ENCODE measurements around the gene KRTAP9-2. TPM values are rescaled to one million over a fixed set of nuclear protein-coding genes. Genes with fewer than 3 reads are reported as not detected.
"Not testable (repeated sequence)": the region's sequence is repeated elsewhere in the genome, so short reads cannot be mapped to it uniquely, and the experiment has no call there.

The KRTAP9-2 gene
- polyA plus RNA-seq, 1 experiment: not detected

DNA sequence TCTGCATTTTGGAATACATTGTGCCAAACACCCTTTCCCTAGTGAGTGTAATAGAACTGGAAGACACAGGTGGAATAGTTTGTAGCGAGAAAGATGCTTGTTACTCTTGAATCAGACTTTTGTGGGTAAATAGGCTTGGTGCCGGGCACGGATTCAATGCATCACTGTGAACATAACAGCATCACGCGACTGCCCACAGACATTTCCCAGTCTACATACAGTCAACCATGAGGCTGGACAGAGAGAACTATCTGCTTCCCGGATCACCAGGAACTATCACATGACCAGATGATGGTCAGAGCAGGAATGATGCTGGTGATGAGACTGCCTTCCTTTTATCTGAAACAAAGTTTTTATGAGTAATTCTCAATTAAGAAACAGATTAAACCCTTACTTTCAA lies 397 bp upstream of the KRTAP9-2 start:
- Histone ChIP-seq H3K36me3 (ENCODE audit: control insufficient read depth, insufficient read depth, low read length) (no peaks in the 10 kb centered on the region), H3K27me3 (ENCODE audit: control insufficient read depth, insufficient read depth, low read length) (no peaks in the 10 kb centered on the region; the same call in 1 of the 2 replicates), H3K4me3 (ENCODE audit: low read depth, low read length) (no peak overlapping the region)
- no peak for DNase-seq (ENCODE audit: low read depth)
- TF ChIP-seq, protein P1, sequence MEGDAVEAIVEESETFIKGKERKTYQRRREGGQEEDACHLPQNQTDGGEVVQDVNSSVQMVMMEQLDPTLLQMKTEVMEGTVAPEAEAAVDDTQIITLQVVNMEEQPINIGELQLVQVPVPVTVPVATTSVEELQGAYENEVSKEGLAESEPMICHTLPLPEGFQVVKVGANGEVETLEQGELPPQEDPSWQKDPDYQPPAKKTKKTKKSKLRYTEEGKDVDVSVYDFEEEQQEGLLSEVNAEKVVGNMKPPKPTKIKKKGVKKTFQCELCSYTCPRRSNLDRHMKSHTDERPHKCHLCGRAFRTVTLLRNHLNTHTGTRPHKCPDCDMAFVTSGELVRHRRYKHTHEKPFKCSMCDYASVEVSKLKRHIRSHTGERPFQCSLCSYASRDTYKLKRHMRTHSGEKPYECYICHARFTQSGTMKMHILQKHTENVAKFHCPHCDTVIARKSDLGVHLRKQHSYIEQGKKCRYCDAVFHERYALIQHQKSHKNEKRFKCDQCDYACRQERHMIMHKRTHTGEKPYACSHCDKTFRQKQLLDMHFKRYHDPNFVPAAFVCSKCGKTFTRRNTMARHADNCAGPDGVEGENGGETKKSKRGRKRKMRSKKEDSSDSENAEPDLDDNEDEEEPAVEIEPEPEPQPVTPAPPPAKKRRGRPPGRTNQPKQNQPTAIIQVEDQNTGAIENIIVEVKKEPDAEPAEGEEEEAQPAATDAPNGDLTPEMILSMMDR (IDR thresholded peaks at IDR 0.05; ENCODE audit: insufficient read depth, low read depth, low read length): no peak
- POLR2A ChIA-PET: no interaction called here
- CTCF ChIA-PET: interaction anchor here (1.2 kb wide), 1 partner anchor 9 kb away, joined by 3 read pairs; no protein-coding TSS in a partner anchor

DNA sequence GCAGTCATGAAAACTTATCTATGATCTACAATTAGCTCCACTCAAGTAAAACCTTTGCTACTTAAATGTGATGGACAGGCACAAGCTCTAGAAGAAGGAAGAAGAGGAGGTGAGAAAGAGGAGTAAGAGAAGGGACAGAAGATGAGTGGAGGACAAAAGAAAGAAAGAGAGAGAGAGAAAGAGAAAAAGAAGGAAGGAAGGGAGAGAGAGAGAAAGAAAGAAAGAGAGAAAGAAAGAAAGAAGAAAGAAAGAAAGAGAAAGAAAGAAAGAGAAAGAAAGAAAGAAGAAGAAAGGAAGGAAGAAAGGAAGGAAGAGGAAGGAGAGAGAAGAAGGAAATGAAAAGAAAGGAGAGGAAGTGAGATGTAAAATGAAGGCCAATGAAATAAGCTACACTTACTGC lies 3.6 kb downstream of the KRTAP9-2 start:
- CTCF ChIA-PET: no interaction called here

DNA sequence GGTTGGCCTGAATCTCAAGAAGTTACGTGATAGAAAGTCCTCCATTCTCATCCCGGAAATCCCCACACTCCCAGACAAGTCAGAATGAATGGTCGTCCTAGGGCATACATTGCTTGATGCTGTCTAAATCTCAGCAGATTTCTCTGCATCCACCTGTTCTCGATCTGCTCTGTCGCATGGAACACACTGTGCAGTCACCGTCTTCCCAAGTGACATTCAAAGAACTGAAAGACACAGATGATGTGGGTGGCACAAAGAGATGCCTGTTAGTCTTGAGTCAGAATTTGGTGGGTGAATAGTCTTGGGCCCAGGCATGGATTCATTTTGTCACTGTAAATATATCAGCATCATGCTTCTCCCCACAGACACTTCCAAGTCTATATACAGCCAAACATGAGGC lies 5.3 kb downstream of the KRTAP9-2 start:
- Histone ChIP-seq H3K36me3 (ENCODE audit: control insufficient read depth, insufficient read depth, low read length) (no peaks in the 10 kb centered on the region), H3K27me3 (ENCODE audit: control insufficient read depth, insufficient read depth, low read length) (no peaks in the 10 kb centered on the region; the same call in 1 of the 2 replicates), H3K4me3 (ENCODE audit: low read depth, low read length) (no peak overlapping the region)
- no peak for DNase-seq (ENCODE audit: low read depth)
- ChIA-PET POLR2A (no interaction called here), CTCF (no interaction called here)
- TF ChIP-seq, protein P1 (IDR thresholded peaks at IDR 0.05; ENCODE audit: insufficient read depth, low read depth, low read length): no peak

More for the DNA sequence above, 3.6 kb downstream of the KRTAP9-2 start:
- TF ChIP-seq, protein P1 (IDR thresholded peaks at IDR 0.05; ENCODE audit: insufficient read depth, low read depth, low read length): no peak
- no peaks in the 10 kb centered on the region; the same call in 1 of the 2 replicates for H3K27me3 ChIP-seq (ENCODE audit: control insufficient read depth, insufficient read depth, low read length)
- no peaks in the 10 kb centered on the region for H3K36me3 ChIP-seq (ENCODE audit: control insufficient read depth, insufficient read depth, low read length)
- POLR2A ChIA-PET: no interaction called here
- no peak for DNase-seq (ENCODE audit: low read depth)
- no peak overlapping the region for H3K4me3 ChIP-seq (ENCODE audit: low read depth, low read length)

DNA sequence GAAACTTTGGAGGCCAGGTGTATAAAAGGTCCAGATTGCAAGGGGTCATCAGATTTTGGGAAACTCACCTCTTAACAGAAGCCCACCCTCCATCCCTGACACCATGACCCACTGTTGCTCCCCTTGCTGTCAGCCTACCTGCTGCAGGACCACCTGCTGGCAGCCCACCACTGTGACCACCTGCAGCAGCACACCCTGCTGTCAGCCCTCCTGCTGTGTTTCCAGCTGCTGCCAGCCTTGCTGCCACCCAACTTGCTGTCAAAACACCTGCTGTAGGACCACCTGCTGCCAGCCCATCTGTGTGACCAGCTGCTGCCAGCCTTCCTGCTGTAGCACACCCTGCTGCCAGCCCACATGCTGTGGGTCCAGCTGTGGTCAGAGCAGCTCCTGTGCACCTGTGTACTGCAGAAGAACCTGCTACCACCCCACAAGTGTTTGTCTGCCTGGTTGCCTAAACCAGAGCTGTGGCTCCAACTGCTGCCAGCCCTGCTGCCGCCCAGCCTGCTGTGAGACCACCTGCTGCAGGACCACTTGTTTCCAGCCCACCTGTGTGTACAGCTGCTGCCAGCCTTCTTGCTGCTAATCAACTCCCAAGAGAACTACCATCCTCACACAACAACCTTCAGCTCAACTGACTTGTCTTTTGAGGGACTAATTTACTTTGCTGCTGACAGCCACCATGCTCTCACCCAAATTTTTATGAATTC lies 6.1 kb downstream of the KRTAP9-2 start, which contains the start of gene KRTAP9-3:
Gene KRTAP9-3, plus strand, starts transcription at position 51 of the 707 bp plus-strand sequence. Its CDS starts 53 bp downstream, at position 104.
- H3K27me3 ChIP-seq (ENCODE audit: control insufficient read depth, insufficient read depth, low read length); H3K36me3 ChIP-seq (ENCODE audit: control insufficient read depth, insufficient read depth, low read length); H3K4me3 ChIP-seq (ENCODE audit: low read depth, low read length); POLR2A ChIA-PET; CTCF ChIA-PET; DNase-seq (ENCODE audit: low read depth): not testable (repeated sequence)

DNA sequence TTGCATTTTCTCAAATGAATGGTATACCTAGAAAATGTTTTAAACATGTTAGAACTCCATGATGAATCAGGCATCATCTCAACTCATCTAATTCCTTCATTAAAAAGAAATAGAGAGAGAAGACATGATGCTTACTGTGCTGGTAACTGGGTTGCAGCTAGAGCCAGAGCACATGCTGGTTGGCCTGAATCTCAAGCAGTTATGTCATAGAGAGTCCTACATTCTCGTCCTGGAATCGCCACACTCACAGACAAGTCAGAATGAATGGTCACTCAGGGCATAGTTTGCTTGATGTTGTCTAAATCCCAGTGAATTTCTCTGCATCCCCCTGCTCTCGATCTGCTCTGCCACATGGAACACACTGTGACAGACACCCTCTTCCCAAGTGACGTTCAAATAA lies 10.7 kb downstream of the KRTAP9-2 start:
- H3K27me3 ChIP-seq (ENCODE audit: control insufficient read depth, insufficient read depth, low read length); H3K36me3 ChIP-seq (ENCODE audit: control insufficient read depth, insufficient read depth, low read length); DNase-seq (ENCODE audit: low read depth); POLR2A ChIA-PET; H3K4me3 ChIP-seq (ENCODE audit: low read depth, low read length): not testable (repeated sequence)
- CTCF ChIA-PET: interaction anchor here (1.1 kb wide), 1 partner anchor 64 kb away, joined by 3 read pairs; no protein-coding TSS in a partner anchor

DNA sequence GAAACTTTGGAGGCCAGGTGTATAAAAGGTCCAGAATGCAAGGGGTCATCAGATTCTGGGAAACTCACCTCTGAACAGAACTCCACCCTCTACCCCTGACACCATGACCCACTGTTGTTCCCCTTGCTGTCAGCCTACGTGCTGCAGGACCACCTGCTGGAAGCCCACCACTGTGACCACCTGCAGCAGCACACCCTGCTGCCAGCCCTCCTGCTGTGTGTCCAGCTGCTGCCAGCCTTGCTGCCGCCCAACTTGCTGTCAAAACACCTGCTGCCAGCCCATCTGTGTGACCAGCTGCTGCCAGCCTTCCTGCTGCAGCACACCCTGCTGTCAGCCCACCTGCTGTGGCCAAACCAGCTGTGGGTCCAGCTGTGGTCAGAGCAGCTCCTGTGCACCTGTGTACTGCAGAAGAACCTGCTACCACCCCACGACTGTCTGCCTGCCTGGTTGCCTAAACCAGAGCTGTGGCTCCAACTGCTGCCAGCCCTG lies 11.5 kb downstream of the KRTAP9-2 start, which contains the start of gene KRTAP9-8:
Gene KRTAP9-8, plus strand, starts transcription at position 51 of the 489 bp plus-strand sequence. Its CDS starts 53 bp downstream, at position 104.
- POLR2A ChIA-PET; H3K27me3 ChIP-seq (ENCODE audit: control insufficient read depth, insufficient read depth, low read length); H3K36me3 ChIP-seq (ENCODE audit: control insufficient read depth, insufficient read depth, low read length); DNase-seq (ENCODE audit: low read depth); H3K4me3 ChIP-seq (ENCODE audit: low read depth, low read length): not testable (repeated sequence)
- CTCF ChIA-PET: interaction anchor here (1.1 kb wide), 1 partner anchor 63 kb away, joined by 3 read pairs; no protein-coding TSS in a partner anchor

DNA sequence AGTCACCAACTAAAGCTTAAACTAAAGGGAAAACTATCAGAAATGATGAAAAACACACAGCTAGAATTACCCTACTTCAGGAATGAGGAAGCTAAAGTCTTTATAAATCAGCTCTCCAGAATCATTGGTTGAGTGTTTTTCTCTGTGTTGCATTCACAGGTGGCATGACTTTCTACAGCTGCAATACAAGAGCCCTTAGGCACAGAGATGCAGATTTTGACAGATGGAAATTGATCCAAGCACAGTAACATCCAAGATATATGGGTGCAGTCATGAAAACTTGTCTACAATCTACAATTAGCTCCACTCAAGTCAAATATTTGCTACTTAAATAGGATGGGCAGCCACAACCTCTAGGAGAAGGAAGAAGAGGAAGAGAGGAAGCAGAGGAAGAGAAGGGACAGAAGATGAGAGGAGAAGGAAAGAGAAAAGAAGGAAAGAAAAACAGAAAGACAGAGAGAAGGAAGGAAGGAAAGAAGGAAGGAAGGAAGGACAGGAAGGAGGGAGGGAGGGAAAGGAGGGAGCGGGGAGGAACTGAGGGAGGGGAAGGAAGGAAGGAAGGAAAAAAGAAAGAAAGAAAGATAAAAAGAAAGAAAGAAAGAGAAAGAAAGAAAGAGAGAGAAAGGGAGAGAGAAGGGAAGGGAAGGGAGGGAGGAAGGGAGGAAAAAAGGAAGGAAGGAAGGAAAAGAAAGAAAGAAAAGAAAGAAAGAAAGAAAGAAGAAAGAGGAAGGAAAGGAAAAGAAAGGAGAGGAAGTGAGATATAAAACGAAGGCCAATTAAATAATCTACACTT lies 20.7 kb downstream of the KRTAP9-2 start:
- CTCF ChIA-PET: interaction anchor here (0.6 kb wide), 1 partner anchor 29 kb away, joined by 3 read pairs; the partner anchor contains the start of gene KRTAP9-7

DNA sequence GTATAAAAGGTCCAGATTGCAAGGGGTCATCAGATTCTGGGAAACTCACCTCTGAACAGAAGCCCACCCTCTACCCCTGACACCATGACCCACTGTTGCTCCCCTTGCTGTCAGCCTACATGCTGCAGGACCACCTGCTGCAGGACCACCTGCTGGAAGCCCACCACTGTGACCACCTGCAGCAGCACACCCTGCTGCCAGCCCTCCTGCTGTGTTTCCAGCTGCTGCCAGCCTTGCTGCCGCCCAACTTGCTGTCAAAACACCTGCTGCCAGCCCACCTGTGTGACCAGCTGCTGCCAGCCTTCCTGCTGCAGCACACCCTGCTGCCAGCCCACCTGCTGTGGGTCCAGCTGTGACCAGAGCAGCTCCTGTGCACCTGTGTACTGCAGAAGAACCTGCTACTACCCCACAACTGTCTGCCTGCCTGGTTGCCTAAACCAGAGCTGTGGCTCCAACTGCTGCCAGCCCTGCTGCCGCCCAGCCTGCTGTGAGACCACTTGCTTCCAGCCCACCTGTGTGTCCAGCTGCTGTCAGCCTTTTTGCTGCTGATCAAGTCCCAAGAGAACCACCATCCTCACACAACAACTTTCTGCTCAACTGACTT lies 23.3 kb downstream of the KRTAP9-2 start, which contains the start of gene KRTAP9-4:
Gene KRTAP9-4, plus strand, starts transcription at position 51 of the 604 bp plus-strand sequence. Its CDS starts 34 bp downstream, at position 85.
- H3K36me3 ChIP-seq (ENCODE audit: control insufficient read depth, insufficient read depth, low read length); DNase-seq (ENCODE audit: low read depth); H3K27me3 ChIP-seq (ENCODE audit: control insufficient read depth, insufficient read depth, low read length); POLR2A ChIA-PET; H3K4me3 ChIP-seq (ENCODE audit: low read depth, low read length): not testable (repeated sequence)
- CTCF ChIA-PET: interaction anchor here (1.0 kb wide), 1 partner anchor 14 kb away, joined by 3 read pairs; no protein-coding TSS in a partner anchor

More for the DNA sequence above, 20.7 kb downstream of the KRTAP9-2 start:
- H3K36me3 ChIP-seq (ENCODE audit: control insufficient read depth, insufficient read depth, low read length); POLR2A ChIA-PET; DNase-seq (ENCODE audit: low read depth); H3K27me3 ChIP-seq (ENCODE audit: control insufficient read depth, insufficient read depth, low read length); H3K4me3 ChIP-seq (ENCODE audit: low read depth, low read length): not testable (repeated sequence)
